HG03571 (cell line): Measurements from ENCODE around the gene ATF5.
"Not testable (repeated sequence)": the region's sequence is repeated elsewhere in the genome, so short reads cannot be mapped to it uniquely, and the experiment has no call there.

Experiments
- ATAC-seq: cut with Tn5 transposase; IDR thresholded peaks from one replicate; pipeline ENCODE4 v1.9.1; 2021; ENCODE audit not compliant: unreplicated experiment

The ATF5 gene

DNA sequence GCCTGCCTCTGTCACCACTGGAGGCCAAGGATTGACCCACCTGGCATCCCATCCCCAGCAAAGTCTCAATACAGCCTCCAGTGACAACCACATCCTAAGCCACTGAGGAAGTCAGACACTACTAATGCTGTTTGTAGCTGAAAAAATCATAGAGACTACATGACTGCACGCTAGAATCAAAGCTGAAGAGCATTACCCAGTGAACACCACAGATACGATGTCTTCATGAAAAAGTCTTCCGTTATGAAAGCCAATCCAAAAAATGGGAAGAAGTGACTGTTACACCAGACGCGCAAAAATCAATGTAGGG, 11.4 kb downstream of the ATF5 start:
- ATAC-seq: no peak

DNA sequence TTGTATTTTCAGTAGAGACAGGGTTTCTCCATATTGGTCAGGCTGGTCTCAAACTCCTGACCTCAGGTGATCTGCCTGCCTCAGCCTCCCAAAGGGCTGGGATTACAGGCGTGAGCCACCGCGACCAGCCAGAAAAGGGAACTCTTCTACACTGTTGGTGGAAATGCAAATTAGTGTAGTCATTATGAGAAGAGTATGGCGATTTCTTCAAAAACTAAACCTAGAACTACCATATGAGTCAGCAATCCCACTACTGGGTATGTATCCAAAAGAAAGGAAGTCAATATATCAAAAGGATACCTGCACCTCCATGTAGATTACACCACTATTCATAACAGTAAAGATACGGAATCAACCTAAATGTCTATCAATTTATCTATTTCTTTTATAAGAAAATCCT, 15.6 kb downstream of the ATF5 start:
- ATAC-seq: not testable (repeated sequence)

DNA sequence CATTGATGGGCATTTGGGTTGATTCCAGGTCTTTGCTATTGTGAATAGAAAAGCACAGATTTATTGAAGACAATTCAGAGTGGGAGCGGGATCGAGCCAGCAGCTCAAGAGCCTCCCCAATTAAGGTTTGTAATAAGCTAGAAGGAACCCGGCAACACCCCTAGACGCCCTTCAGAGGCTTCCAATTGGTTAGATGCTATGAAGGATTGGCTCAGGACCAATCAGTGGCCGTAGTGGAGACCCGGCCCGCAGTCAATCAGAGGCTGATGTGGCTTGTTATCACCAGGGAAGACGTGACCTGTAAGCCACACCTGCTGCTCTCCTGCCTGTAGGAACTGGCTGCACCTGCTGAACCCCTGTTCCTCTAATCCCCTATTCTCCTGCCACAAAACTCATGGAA, 17.4 kb downstream of the ATF5 start:
- no peak for ATAC-seq

DNA sequence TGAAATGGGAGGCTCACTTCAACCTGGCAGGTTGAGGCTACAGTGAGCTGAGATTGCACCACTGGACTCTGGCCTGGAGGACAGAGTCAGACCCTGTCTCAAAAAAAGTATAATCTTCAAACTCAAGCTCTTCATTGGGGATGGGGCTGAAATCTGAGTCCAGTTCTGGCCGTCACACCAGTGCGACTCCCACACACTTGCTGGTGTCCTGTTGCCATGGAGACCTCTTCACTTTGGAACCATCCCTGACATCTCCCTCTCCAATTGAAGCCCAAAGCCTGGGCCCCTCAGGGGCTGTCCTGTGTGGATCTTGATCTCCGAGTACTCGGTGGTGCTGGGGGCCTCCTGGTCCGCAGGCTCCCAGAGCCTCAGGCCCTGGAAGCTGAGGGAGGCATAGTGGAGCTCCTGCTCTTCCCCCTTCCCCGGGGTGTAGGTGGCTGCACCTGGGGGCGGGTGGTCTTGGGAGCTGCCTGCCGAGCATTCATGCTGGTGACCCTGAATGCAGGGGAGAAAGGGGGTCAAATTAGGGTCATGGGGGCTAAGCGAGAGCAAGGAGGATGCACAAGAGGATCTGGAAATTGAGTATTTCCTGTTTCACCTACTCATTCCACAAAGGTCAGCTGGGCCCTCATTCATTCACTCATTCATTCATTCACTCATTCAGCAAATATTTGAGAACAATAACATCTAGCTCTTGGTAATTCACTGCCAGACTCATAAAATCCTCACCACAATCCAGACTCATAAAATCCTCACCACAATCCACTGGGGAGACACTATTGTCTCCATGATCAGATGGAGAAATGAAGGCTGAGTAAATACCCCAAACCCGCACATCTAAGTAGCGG, 21.0 kb downstream of the ATF5 start:
- ATAC-seq: no peak

DNA sequence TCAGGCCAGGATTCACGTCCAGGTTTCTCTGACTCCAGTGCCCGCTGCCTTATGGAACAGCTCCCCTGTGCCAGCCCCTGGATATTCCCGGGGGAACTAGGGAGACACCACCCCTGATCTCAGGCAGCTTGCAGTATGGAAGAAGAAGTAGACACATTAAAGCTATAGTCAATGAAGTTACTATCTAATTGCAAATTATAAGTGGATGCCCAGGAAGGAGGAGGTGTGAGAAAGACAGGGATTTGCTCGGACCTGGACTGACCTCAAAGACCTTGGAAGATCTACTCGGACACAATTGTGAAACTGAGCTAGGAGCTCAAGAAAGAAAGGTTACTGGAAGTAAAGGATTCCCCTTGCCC, 21.6 kb downstream of the ATF5 start:
- ATAC-seq: no peak

DNA sequence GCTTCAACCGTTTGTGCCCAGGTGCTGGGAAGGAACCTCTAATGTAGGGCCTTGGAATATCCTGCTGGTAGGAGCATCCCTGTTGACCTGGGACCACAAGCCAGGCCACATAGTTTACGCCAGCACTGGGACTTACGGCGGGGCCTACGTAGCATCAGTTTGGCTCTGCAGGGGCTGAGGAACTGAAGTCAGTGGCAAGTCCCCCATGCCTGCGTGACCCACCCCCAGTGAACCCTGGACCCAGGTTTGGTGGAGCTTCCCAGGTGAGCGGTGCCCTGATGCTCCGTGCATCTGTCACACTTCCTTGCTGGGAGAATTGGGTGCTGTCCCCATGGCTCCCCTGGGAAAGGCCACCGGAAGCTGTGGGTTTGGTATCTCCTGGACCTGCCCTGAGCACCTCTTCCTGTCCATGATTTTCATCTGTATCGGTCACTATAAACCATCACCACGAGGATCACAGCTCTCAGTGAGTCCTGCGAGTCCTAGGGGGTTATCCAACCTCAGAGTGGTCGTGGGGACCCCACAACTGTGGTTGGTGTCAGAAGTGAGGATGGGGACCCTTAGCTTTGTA, 22.0 kb downstream of the ATF5 start:
- no peak for ATAC-seq

DNA sequence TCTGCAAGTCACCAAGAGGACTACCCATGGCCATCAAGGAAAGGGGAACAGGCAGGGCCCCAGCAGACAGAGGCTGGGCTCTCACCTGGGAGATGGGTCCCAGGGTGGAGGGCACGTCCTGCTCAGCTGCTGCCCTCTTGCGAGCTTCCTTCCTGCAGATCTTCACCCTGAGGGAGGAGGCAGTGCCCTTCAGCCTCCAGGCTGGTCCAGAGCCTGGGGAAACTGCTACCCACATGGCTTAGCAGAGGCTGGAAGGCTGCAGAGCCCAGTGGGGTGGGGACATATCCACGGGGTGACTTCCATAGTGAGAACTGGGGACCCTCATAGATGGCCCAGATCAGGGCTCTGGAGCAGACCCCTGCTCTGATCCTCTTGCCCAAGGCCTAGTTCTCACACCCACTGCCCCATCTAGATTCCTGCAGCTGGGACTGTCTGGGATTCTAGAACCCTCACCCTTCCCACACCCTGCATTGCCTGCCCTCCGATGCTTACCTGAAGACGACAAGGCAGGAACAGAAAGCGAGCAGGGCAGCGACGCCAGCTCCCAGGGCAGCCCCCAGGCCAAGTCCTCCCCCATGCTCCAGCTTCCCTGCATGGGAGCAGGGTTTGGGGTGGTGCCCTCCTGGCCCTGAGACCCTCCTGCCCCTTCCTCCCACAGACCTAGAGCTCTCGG, 22.9 kb downstream of the ATF5 start:
- ATAC-seq: no peak

DNA sequence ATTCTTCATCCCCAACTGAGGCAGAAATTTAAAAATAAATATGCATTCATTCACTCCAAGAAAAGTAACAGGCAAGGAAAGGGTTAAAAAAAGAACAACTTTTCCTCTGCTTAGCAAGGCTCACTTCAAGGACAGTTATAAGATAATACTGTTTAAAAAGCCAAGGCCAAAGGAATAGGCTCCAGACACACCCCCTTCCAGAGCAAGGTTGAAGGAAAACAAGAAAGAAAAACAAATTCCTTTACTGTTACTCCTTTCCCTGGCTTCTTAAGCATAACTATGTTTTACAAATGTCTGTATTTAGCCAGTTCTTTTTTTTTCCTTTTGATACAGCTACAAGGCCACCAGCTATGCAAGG, 23.5 kb downstream of the ATF5 start:
- no peak for ATAC-seq

DNA sequence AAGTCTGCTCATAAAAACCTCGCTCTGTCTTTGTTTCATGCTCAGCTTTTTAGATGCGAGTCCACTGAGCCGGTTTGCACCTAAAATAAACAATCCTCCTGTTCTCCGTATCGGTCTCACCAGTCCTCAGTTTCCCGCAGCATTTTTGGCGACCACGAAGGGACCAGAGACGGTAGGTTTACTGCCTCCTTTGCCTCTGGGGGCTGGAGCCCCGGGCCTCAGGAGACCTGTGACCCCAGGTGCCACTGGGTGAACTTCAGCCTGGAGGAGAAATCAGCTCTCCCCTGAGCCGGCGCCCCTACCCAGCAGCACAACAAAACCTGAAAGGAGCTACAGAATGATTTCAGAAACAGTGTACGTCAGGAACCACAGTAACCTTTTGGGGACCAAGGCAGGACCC, 23.9 kb downstream of the ATF5 start:
- ATAC-seq: no peak

DNA sequence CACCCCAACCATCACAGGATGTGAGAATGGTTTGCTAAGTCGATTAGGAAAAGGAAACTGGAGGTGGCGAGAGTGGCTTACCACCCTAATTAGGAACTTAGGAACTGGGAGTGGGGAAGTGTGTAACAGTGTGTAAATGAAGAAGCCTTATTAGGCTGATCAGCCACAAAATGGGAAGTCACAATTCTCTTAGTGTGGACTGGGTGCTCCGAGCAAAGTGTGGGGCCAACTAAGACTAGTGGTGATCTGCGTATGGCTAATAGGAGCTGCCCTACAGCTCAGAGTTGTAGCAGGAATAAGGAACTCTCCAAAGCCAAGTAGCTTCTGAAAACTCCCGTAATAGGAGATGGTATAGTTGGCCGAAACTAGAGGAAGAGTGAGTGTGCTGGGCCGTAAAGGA, 24.4 kb downstream of the ATF5 start:
- no peak for ATAC-seq

DNA sequence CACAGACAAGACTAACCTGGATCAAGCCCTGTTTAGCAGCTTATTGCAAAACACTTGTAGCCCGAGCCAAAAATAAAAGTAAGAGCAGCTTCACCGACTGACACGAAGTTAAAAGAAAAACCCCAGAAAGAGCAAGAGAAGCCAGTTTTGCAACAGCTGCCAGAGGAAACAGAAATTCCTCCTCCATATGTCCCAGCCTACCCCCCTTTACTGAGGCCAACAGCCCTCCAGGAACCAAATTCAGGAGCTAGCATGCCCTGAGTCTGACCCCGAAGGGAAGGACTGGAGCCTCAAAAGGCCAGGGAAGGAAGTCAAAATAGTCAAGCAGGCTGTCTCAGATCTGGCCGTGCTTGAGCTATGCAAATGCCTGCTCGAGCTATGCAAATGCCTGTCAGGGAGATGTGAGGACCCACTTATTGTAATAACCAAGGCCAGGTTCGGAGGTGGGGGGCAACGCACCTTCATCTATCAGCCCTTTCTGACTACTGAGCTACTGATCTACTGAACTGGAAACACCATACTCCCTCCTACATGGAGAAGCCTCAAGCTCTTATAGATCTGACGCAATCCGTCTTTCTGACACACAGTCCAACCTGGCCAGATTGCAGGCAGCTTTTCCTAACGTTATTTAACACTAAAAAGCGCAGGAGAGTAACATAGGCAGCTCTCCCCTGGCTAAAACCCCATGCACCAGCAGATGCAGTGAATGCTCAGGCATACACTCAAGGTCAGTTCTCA, 25.3 kb downstream of the ATF5 start:
- no peak for ATAC-seq

DNA sequence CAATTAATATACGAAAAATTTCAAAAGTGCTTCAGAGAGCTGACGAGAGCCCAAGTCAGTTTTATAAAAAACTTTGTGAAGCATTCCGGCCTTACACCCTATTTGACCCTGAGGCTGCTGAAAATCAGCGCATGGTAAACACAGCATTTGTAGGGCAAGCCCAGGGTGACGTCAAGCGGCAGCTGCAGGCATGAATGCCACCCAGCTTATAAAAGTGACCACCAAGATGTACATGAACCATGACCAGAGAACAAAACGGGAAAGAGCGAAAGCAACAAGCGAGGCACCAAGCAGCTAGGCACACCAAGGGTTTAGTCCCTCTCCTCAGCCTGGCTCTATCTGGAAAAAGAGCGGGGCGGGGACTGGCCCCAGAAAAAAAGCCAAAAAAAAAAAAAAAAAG, 25.9 kb downstream of the ATF5 start:
- ATAC-seq: no peak

DNA sequence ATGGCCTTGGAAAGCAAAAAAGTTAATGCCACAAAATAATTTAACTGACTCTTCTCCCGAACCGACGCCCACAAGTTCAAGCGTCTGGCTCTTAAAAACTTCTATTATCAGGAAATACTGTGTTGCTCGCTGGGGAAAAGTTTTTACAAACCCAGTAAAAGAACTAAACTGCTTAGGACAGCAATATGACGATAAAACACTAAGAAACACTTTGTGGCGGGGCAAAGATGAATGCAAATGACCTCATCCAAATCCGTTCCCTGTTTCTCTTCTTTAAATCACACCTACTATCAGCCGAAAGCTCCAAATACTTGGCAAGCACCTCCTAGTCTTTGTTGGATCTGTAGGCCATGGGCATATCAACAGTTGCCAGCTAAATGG, 27.1 kb downstream of the ATF5 start:
- no peak for ATAC-seq

DNA sequence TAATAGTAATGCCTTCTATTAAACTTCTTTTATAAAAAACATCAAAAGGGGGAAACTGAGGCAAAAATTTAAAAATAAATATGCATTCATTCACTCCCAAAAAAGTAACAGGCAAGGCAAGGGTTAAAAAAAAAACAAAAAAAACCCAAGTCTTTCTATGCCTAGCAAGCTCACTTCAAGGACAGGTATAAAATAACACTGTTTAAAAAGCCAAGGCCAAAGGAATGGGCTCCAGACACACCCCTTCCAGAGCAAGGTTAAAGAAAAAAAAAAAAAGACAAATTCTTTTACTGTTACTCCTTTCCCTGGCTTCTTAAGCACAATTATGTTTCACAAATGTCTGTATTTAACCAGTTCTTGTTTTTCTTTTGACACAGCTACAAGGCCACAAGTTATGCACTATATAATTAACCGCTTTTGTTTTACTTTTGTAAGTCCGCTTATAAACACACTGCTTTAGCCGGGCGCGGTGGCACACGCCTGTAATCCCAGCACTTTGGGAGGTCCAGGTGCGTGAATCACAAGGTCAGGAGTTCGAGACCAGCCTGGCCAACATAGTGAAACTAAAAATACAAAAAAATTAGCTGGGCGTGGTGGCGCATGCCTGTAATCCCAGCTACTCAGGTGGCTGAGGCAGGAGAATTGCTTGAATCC, 28.4 kb downstream of the ATF5 start:
- ATAC-seq: no peak

DNA sequence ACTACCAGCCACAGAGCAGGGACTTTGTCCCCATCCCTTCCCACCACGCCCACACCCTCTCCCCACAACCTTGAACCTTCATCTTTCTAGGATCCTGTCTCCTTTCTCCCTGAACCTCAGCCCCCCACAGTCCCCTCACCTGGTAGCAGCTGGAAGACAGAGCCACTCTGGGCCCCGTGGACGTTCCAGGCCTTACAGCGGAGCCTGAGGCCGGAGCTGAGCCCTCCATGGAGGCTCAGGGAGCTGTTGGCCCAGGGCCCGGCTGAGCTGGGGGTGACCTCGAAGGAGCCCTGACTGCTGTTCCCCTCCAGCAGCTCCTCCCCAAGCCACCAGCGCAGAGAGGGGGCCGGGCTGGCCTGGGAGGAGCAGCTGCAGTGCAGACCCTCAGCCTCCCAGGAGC, 29.1 kb downstream of the ATF5 start:
- ATAC-seq: not testable (repeated sequence)

DNA sequence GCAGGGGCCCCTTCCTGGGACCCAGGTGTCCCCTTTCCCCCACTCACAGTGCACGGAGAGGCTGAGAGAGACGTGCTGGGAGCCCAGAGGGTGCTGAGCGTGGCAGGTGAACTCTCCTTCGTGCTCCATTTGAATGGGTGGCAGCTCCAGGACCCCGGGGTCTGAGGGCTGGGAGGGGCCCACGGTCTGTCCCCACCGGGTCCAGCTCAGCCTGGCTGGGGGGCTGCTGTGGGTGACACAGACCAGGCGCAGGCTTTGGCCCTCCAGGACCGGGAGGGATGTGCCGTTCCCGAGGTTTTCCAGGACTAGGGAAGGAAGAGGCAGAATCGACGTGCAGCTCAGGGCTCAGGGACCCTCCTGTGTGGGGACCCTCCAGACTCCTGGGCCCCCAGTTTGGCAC, 29.6 kb downstream of the ATF5 start:
- ATAC-seq: not testable (repeated sequence)

DNA sequence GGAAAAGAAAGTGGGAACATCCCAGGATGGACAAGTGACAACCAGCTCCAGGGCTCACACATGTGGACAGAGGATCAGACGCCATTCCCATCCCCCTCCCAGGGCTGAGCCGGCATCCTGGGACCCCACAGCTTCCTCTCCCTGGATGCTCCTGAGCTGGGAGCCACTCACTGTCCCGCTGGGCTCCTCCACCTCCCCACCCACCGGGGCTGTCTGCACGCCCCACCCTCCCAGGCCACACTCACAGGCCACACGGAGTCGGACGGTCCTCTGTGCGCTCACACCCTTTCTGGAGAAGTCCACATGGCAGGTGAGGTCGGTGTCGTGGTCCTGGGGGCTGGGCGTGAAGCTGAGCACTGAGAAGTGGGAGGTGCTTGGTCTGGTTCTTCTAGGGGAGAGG, 30.9 kb downstream of the ATF5 start:
- not testable (repeated sequence) for ATAC-seq

DNA sequence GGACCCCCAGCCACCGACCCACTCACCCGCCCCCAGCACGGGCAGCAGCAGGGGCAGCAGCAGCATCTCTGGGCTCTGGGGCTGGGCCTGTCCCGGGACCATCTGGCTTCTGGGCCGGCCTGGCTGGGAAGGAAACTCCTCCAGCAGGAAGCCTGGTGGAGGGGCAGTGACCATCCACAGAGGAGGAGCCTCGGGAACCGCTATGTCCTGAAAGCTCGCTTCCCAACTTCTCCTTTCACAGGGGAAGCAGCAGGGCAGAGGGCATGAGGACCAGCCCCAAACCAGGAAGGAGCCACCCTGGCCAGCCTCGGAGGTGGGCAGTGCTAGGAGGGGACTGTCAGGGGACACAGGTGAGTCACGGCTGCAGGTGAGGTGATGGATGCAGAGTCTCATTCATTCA, 32.0 kb downstream of the ATF5 start, which contains the start of gene SIGLEC11:
Gene SIGLEC11 (minus strand): TSS at position 193 of the 400 bp plus-strand sequence. CDS start 91 bp downstream, at position 102.
- ATAC-seq: not testable (repeated sequence)

DNA sequence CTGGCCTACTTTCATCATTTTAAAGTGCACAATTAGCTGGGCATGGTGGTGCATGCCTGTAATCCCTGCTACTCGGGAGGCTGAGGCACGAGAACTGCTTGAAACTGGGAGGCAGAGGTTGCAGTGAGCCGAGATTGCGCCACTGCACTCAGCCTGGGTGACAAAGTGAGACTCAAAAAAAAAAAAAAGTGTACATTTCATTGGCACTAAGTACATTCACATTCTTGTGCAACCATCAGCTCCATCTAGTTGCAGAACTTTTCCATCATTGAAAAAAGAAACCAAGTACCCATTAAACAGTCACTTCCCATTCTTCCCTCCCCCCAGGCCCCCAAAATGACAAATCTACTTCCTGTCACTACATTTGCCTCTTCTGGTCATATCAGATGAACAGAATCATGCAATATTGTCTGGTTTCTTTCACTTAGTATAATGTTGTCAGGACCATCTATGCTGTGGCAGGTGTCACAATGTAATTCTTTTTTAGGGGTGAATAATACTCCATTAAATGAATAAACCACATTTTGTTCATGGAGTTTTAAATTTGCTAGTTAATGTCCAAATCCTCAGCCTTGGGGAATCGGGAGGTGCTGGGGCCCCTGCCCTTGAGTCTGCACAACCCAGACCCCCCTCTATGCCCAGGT, 39.4 kb downstream of the ATF5 start:
- ATAC-seq: no peak

DNA sequence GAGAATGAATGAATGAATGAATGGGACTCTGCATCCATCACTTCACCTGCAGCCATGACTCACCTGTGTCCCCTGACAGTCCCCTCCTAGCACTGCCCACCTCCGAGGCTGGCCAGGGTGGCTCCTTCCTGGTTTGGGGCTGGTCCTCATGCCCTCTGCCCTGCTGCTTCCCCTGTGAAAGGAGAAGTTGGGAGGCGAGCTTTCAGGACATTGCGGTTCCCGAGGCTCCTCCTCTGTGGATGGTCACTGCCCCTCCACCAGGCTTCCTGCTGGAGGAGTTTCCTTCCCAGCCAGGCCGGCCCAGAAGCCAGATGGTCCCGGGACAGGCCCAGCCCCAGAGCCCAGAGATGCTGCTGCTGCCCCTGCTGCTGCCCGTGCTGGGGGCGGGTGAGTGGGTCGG, 40.4 kb downstream of the ATF5 start:
- ATAC-seq: not testable (repeated sequence)

DNA sequence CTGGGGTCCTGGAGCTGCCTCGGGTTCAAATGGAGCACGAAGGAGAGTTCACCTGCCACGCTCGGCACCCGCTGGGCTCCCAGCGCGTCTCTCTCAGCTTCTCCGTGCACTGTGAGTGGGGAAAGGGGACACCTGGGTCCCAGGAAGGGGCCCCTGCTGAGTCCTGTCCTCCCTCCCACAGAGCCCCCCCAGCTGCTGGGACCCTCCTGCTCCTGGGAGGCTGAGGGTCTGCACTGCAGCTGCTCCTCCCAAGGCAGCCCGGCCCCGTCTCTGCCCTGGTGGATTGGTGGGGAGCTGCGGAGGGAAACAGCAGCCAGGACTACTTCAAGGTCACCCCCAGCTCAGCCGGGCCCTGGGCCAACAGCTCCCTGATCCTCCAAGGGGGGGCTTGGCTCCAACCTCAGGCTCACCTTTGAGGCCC, 43.0 kb downstream of the ATF5 start:
- ATAC-seq: no peak
